Measurements from ENCODE around the gene ADGRL3.

DNA sequence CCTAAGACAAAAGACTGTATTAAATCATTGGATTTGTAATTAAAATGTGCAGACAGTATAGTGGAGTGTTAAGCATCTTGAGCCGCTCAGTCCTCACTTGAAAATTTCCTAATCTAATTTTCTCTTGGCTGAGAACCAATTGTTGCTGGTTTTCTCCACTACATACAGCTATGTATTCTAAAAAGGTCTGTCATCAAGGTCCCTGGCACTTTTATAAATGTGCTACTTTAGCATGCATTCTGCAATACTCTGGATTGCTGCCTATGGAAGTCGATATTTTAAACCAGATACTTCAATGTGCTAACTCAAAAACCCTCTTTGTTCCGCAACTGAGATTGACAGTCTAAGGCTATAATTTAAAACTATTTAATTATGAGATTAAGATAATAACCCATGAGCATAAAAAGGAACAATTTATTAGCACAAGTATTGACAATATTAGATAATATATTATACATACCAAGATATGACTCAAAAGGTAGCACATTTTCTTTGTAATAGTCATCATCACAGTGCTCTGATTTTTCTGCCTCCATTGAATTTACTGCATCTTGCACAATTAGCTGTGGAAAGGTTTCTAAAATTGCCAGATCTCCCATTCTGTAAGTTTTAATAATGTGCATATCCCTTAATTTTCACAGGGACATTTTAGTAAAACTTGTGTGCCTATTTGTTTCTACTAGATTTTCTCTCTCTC, 815.1 kb downstream of the ADGRL3 start:
- TF ChIP-seq, protein P1, sequence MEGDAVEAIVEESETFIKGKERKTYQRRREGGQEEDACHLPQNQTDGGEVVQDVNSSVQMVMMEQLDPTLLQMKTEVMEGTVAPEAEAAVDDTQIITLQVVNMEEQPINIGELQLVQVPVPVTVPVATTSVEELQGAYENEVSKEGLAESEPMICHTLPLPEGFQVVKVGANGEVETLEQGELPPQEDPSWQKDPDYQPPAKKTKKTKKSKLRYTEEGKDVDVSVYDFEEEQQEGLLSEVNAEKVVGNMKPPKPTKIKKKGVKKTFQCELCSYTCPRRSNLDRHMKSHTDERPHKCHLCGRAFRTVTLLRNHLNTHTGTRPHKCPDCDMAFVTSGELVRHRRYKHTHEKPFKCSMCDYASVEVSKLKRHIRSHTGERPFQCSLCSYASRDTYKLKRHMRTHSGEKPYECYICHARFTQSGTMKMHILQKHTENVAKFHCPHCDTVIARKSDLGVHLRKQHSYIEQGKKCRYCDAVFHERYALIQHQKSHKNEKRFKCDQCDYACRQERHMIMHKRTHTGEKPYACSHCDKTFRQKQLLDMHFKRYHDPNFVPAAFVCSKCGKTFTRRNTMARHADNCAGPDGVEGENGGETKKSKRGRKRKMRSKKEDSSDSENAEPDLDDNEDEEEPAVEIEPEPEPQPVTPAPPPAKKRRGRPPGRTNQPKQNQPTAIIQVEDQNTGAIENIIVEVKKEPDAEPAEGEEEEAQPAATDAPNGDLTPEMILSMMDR (IDR thresholded peaks at IDR 0.05; ENCODE audit: low read length) = no peak
- no peak for TF ChIP-seq EZH2 (IDR thresholded peaks at IDR 0.05; ENCODE audit: borderline replicate concordance, low read length)

All from OCI-LY1 (cell line).